NCI-H1417 (cell line): Measurements from ENCODE around the gene NRN1L.
"Not testable (repeated sequence)": the region's sequence is repeated elsewhere in the genome, so short reads cannot be mapped to it uniquely, and the experiment has no call there.

ENCODE experiments used
- DNase-seq, 3 experiments: peaks; one replicate each; lab custom pipeline; 2025; lab: John Stamatoyannopoulos, UW

Gene NRN1L

GRCh38 chr16:67884684-67885083, at the start of gene NRN1L:
Gene NRN1L (plus strand): TSS chr16:67884885. CDS start chr16:67884904, 19 bp downstream.
- peak; percentile 8 to 68 (median 34) for DNase-seq

GRCh38 chr16:67837190-67837589, 47.5 kb upstream of the NRN1L start:
- DNase-seq, result not testable (repeated sequence)

GRCh38 chr16:67837811-67838210, 46.9 kb upstream of the NRN1L start:
- no peak for DNase-seq

- no peak for DNase-seq
Measured at GRCh38 chr16:67841198-67841815, 43.4 kb upstream of the NRN1L start.

- DNase-seq, result peak; percentile 95 to 97 (median 96)
Measured at GRCh38 chr16:67841816-67842508, 42.7 kb upstream of the NRN1L start, which contains the start of gene THAP11. Gene THAP11 (plus strand): TSS chr16:67842320. CDS start chr16:67842555, 235 bp downstream.

- peak; percentile 39 to 88 (median 73) for DNase-seq
Measured at GRCh38 chr16:67842509-67843342, 42.0 kb upstream of the NRN1L start.

GRCh38 chr16:67843343-67843765, 41.3 kb upstream of the NRN1L start:
- no peak for DNase-seq

- DNase-seq, result no peak
Measured at GRCh38 chr16:67844497-67844896, 40.2 kb upstream of the NRN1L start.

GRCh38 chr16:67845291-67846062, 39.2 kb upstream of the NRN1L start:
- DNase-seq, result no peak

- no peak for DNase-seq
Measured at GRCh38 chr16:67846063-67846319, 38.7 kb upstream of the NRN1L start.

- DNase-seq, result peak; percentile 89 to 97 (median 96)
Measured at GRCh38 chr16:67846320-67847063, 38.2 kb upstream of the NRN1L start, which contains the start of gene NUTF2. Gene NUTF2 (plus strand): TSS chr16:67846933. CDS start chr16:67865131, 18,198 bp downstream.

- DNase-seq, result peak in 2 of 3 experiments; percentile 48 to 52
Measured at GRCh38 chr16:67847064-67847861, 37.4 kb upstream of the NRN1L start, which contains the start of gene CENPT. Gene CENPT (minus strand): TSS chr16:67847693. CDS start chr16:67833859, 13,834 bp downstream.

- DNase-seq, result no peak
Measured at GRCh38 chr16:67848118-67848517, 36.6 kb upstream of the NRN1L start.

GRCh38 chr16:67853670-67854069, 31.0 kb upstream of the NRN1L start:
- DNase-seq, result no peak

GRCh38 chr16:67855789-67856188, 28.9 kb upstream of the NRN1L start:
- no peak for DNase-seq

GRCh38 chr16:67856927-67857546, 27.6 kb upstream of the NRN1L start:
- DNase-seq, result no peak

- DNase-seq, result peak; percentile 12 to 95 (median 83)
Measured at GRCh38 chr16:67857547-67858233, 27.0 kb upstream of the NRN1L start.

- DNase-seq, result peak in 1 of 3 experiments; percentile 40
Measured at GRCh38 chr16:67858500-67858899, 26.2 kb upstream of the NRN1L start.
